Measurements from ENCODE around the gene CMTM8.

- TF ChIP-seq, protein P1, sequence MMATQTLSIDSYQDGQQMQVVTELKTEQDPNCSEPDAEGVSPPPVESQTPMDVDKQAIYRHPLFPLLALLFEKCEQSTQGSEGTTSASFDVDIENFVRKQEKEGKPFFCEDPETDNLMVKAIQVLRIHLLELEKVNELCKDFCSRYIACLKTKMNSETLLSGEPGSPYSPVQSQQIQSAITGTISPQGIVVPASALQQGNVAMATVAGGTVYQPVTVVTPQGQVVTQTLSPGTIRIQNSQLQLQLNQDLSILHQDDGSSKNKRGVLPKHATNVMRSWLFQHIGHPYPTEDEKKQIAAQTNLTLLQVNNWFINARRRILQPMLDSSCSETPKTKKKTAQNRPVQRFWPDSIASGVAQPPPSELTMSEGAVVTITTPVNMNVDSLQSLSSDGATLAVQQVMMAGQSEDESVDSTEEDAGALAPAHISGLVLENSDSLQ (IDR thresholded peaks at IDR 0.05) = no peak
- no peak for TF ChIP-seq ARNT (IDR thresholded peaks at IDR 0.05)
- TF ChIP-seq SP1 (IDR thresholded peaks at IDR 0.05) = no peak
- TF ChIP-seq FOXK2 (IDR thresholded peaks at IDR 0.05) = no peak
- TF ChIP-seq FOXA1 (IDR thresholded peaks at IDR 0.05) = no peak
- no peak for TF ChIP-seq SUZ12 (IDR thresholded peaks at IDR 0.05)
- TF ChIP-seq BHLHE40 (IDR thresholded peaks at IDR 0.05; ENCODE audit: borderline replicate concordance) = no peak
- no peak for TF ChIP-seq FOXM1 (IDR thresholded peaks at IDR 0.05; ENCODE audit: borderline replicate concordance)
- TF ChIP-seq ELF4 (IDR thresholded peaks at IDR 0.05) = no peak
- TF ChIP-seq L3MBTL2 (conservative IDR thresholded peaks at IDR 0.05) = no peak
- TF ChIP-seq TARDBP (IDR thresholded peaks at IDR 0.05) = no peak
These were observed 81.1 kb downstream of the CMTM8 start for GRCh38 chr3:32319607-32320006.
